ENCODE measurements around the gene GRN.
A peak's percentile ranks its signal among the peaks of the same experiment; 100 is the strongest.
"Not testable (repeated sequence)": the region's sequence is repeated elsewhere in the genome, so short reads cannot be mapped to it uniquely, and the experiment has no call there.

GRN gene

GRCh38 chr17:44383363-44383762 lies 38.3 kb downstream of the GRN start:
- no peak for DNase-seq (ENCODE audit: low spot score)

GRCh38 chr17:44383861-44384260 lies 38.8 kb downstream of the GRN start:
- DNase-seq (ENCODE audit: low spot score), result no peak

GRCh38 chr17:44384281-44384822 lies 39.2 kb downstream of the GRN start:
- no peak for DNase-seq (ENCODE audit: low spot score)

- no peak for DNase-seq (ENCODE audit: low spot score)
Observed at GRCh38 chr17:44384823-44385286, 39.8 kb downstream of the GRN start.

GRCh38 chr17:44385287-44386181 lies 40.4 kb downstream of the GRN start:
- peak; percentile 84 for DNase-seq (ENCODE audit: low spot score)

GRCh38 chr17:44386182-44386525 lies 41.1 kb downstream of the GRN start:
- no peak for DNase-seq (ENCODE audit: low spot score)

GRCh38 chr17:44387804-44388203 lies 42.7 kb downstream of the GRN start:
- DNase-seq (ENCODE audit: low spot score), result no peak

- DNase-seq (ENCODE audit: low spot score), result no peak
Observed at GRCh38 chr17:44389281-44389680, 44.2 kb downstream of the GRN start, which contains the start of gene ITGA2B. Gene ITGA2B, minus strand, starts transcription at chr17:44389649. Its CDS starts 176 bp downstream, at chr17:44389473.

- no peak for DNase-seq (ENCODE audit: low spot score)
Observed at GRCh38 chr17:44389723-44390202, 44.7 kb downstream of the GRN start.

- no peak for DNase-seq (ENCODE audit: low spot score)
Observed at GRCh38 chr17:44390250-44390870, 45.3 kb downstream of the GRN start.

GRCh38 chr17:44394112-44394511 lies 49.0 kb downstream of the GRN start:
- not testable (repeated sequence) for DNase-seq (ENCODE audit: low spot score)

- DNase-seq (ENCODE audit: low spot score), result no peak
Observed at GRCh38 chr17:44394833-44395232, 49.7 kb downstream of the GRN start.

GRCh38 chr17:44396946-44397345 lies 51.8 kb downstream of the GRN start:
- no peak for DNase-seq (ENCODE audit: low spot score)

GRCh38 chr17:44397479-44398440 lies 52.7 kb downstream of the GRN start:
- no peak for DNase-seq (ENCODE audit: low spot score)

- no peak for DNase-seq (ENCODE audit: low spot score)
Observed at GRCh38 chr17:44398692-44399691, 53.9 kb downstream of the GRN start.

GRCh38 chr17:44400226-44400847 lies 55.2 kb downstream of the GRN start:
- no peak for DNase-seq (ENCODE audit: low spot score)

Measured in CD4-positive, alpha-beta T cell treated with Interleukin-15 for 4 hours (primary cell).